PFSK-1 (cell line): ENCODE measurements around the gene GSTM2.

ENCODE experiments used
- TAF1 ChIP-seq: IDR thresholded peaks from 2 replicates; pipeline ENCODE4 v1.6.1; 2012; ENCODE audit warnings: low read length, control low read depth, borderline replicate concordance; ENCODE audit not compliant: insufficient read depth
- TF ChIP-seq, protein P1 (sequence below), 2 experiments: IDR thresholded peaks; 2 replicates each; pipeline versions ENCODE4 v1.6.1 to v1.8.0; 2011 to 2012; ENCODE audit warnings: low read depth in 2 of 2, low read length in 2 of 2, control low read depth in 1 of 2, inconsistent platforms in 1 of 2, mild to moderate bottlenecking in 1 of 2, moderate library complexity in 1 of 2; ENCODE audit not compliant: insufficient read depth in 1 of 2

DNA sequence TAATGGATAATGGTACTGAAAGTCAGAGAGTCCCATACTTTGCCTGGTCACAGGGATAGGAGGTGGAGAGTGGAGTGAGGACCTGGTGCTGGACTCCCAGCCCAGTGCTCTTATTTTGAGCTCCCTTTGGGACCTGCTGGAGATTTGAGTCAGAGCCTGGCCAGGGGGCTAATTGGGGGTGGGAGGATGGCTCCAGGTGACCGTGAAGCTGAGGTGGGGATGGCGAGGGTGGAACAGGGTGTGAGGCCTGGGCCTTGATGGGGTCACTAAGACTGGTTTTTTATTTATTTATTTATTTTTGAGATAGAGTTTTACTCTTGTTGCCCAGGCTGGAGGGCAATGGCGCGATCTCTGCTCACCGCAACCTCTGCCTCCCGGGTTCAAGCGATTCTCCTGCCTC is 30.4 kb upstream of the GSTM2 start:
- TF ChIP-seq, protein P1, sequence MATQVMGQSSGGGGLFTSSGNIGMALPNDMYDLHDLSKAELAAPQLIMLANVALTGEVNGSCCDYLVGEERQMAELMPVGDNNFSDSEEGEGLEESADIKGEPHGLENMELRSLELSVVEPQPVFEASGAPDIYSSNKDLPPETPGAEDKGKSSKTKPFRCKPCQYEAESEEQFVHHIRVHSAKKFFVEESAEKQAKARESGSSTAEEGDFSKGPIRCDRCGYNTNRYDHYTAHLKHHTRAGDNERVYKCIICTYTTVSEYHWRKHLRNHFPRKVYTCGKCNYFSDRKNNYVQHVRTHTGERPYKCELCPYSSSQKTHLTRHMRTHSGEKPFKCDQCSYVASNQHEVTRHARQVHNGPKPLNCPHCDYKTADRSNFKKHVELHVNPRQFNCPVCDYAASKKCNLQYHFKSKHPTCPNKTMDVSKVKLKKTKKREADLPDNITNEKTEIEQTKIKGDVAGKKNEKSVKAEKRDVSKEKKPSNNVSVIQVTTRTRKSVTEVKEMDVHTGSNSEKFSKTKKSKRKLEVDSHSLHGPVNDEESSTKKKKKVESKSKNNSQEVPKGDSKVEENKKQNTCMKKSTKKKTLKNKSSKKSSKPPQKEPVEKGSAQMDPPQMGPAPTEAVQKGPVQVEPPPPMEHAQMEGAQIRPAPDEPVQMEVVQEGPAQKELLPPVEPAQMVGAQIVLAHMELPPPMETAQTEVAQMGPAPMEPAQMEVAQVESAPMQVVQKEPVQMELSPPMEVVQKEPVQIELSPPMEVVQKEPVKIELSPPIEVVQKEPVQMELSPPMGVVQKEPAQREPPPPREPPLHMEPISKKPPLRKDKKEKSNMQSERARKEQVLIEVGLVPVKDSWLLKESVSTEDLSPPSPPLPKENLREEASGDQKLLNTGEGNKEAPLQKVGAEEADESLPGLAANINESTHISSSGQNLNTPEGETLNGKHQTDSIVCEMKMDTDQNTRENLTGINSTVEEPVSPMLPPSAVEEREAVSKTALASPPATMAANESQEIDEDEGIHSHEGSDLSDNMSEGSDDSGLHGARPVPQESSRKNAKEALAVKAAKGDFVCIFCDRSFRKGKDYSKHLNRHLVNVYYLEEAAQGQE (IDR thresholded peaks at IDR 0.05; ENCODE audit: insufficient read depth in 1 of 2, low read depth in 2 of 2, low read length in 2 of 2) = no peak
- no peak for TF ChIP-seq TAF1
